Activated naive CD8-positive, alpha-beta T cell (primary cell): ENCODE measurements around the gene MAN1C1.

Source experiments
- H3K27ac Mint-ChIP-seq: one replicate; pipeline ENCODE4 v1.8.0; 2021; ENCODE audit warnings: mixed read lengths
- H3K27me3 Mint-ChIP-seq: one replicate; pipeline ENCODE4 v1.8.0; 2021; ENCODE audit warnings: mixed read lengths
- H3K36me3 Mint-ChIP-seq: one replicate; pipeline ENCODE4 v1.8.0; 2021; ENCODE audit warnings: mixed read lengths
- H3K4me1 Mint-ChIP-seq: one replicate; pipeline ENCODE4 v1.8.0; 2021; ENCODE audit warnings: low read depth, mixed read lengths
- H3K4me3 Mint-ChIP-seq: one replicate; pipeline ENCODE4 v1.8.0; 2021; ENCODE audit warnings: mild to moderate bottlenecking, mixed read lengths
- H3K9me3 Mint-ChIP-seq: one replicate; pipeline ENCODE4 v1.8.0; 2021; ENCODE audit warnings: low read depth, mixed read lengths

Gene MAN1C1

GRCh38 chr1:25809283-25809926, 192.8 kb downstream of the MAN1C1 start:
- H3K27me3 Mint-ChIP-seq, result no peaks in the 10 kb centered on the region
- no peaks in the 10 kb centered on the region for H3K9me3 Mint-ChIP-seq
- no peak overlapping the region for H3K4me3 Mint-ChIP-seq
- H3K27ac Mint-ChIP-seq, result no peak overlapping the region
- H3K36me3 Mint-ChIP-seq, result no peaks in the 10 kb centered on the region
- H3K4me1 Mint-ChIP-seq, result peaks cover 6% of the 10 kb centered on the region

DNA sequence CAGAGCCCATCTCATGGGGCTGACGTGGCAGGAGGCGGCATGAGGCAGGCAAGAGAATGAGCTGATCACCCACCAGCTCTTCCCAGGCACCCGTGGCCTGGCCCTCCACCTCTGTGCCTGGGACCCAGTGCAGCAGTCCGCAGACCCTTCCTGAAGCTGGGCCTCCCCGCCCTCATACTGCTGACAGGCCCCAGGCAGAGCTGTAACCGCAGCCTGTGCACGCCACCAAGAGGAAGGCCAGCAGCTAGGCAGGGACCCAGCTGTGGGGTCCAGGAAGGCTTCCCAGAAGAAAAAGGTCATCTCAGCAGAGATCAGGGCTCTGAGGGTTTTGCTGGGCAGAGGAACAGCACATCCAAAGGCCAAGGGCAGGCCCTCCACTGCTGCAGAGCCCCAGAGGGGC, 193.3 kb downstream of the MAN1C1 start:
- Mint-ChIP-seq H3K9me3 (no peaks in the 10 kb centered on the region), H3K27ac (no peak overlapping the region), H3K36me3 (no peaks in the 10 kb centered on the region), H3K4me3 (no peak overlapping the region), H3K4me1 (peaks cover 2% of the 10 kb centered on the region), H3K27me3 (no peaks in the 10 kb centered on the region)

- H3K27ac Mint-ChIP-seq, result no peak overlapping the region
- H3K4me3 Mint-ChIP-seq, result no peak overlapping the region
- H3K36me3 Mint-ChIP-seq, result no peaks in the 10 kb centered on the region
- H3K27me3 Mint-ChIP-seq, result no peaks in the 10 kb centered on the region
- H3K9me3 Mint-ChIP-seq, result no peaks in the 10 kb centered on the region
- H3K4me1 Mint-ChIP-seq, result peaks cover 2% of the 10 kb centered on the region
Measured at GRCh38 chr1:25810341-25811299, 194.0 kb downstream of the MAN1C1 start.

GRCh38 chr1:25811384-25812082, 194.9 kb downstream of the MAN1C1 start:
- no peak overlapping the region for H3K27ac Mint-ChIP-seq
- no peaks in the 10 kb centered on the region for H3K36me3 Mint-ChIP-seq
- no peaks in the 10 kb centered on the region for H3K27me3 Mint-ChIP-seq
- H3K4me3 Mint-ChIP-seq, result no peak overlapping the region
- H3K4me1 Mint-ChIP-seq, result no peaks in the 10 kb centered on the region
- H3K9me3 Mint-ChIP-seq, result no peaks in the 10 kb centered on the region

- H3K9me3 Mint-ChIP-seq, result no peaks in the 10 kb centered on the region
- H3K27ac Mint-ChIP-seq, result no peak overlapping the region
- no peak overlapping the region for H3K4me3 Mint-ChIP-seq
- peaks cover 2% of the 10 kb centered on the region for H3K4me1 Mint-ChIP-seq
- H3K27me3 Mint-ChIP-seq, result no peaks in the 10 kb centered on the region
- H3K36me3 Mint-ChIP-seq, result no peaks in the 10 kb centered on the region
Measured at GRCh38 chr1:25813071-25813733, 196.6 kb downstream of the MAN1C1 start.

GRCh38 chr1:25813734-25814471, 197.3 kb downstream of the MAN1C1 start:
- no peaks in the 10 kb centered on the region for H3K27me3 Mint-ChIP-seq
- H3K4me3 Mint-ChIP-seq, result no peak overlapping the region
- H3K4me1 Mint-ChIP-seq, result peaks cover 8% of the 10 kb centered on the region
- H3K36me3 Mint-ChIP-seq, result no peaks in the 10 kb centered on the region
- H3K9me3 Mint-ChIP-seq, result no peaks in the 10 kb centered on the region
- no peak overlapping the region for H3K27ac Mint-ChIP-seq

GRCh38 chr1:25814549-25815087, 198.0 kb downstream of the MAN1C1 start:
- H3K27me3 Mint-ChIP-seq, result no peaks in the 10 kb centered on the region

GRCh38 chr1:25815208-25816111, 198.9 kb downstream of the MAN1C1 start:
- Mint-ChIP-seq H3K27me3 (no peaks in the 10 kb centered on the region), H3K9me3 (no peaks in the 10 kb centered on the region), H3K4me1 (peaks cover 12% of the 10 kb centered on the region), H3K36me3 (no peaks in the 10 kb centered on the region), H3K4me3 (no peak overlapping the region), H3K27ac (no peak overlapping the region)

More at GRCh38 chr1:25814549-25815087, 198.0 kb downstream of the MAN1C1 start:
- H3K9me3 Mint-ChIP-seq, result no peaks in the 10 kb centered on the region
- H3K4me3 Mint-ChIP-seq, result no peak overlapping the region
- no peak overlapping the region for H3K27ac Mint-ChIP-seq
- peaks cover 12% of the 10 kb centered on the region for H3K4me1 Mint-ChIP-seq
- H3K36me3 Mint-ChIP-seq, result no peaks in the 10 kb centered on the region

DNA sequence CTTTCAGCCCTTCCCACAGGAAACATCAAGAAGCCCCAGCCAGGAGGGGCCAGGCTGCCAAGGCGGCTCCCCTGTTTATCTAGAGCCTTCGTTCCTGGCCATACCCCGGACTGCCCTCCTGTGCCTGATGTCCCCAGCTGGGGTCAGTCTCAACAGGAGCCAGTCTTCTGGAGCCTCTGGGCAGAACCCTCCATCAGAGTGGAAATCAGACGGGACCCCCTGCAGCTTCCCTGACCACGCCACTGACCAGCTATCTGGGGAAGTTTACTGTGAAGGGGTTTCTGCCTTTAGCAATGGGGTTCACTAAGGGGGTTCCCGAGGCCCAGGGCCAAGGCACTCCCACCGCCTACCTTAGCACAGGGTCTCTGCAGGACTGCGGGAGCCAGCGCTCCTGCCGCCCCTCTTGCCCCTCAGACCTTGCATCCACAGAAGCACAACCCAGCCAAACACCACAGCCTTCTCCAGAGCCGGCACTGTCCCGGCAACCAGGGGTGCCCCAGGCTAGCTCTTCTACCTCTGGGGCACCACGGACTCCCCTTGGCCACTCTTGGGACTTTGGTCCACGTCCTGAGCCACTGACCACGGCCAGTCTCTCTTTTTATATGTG, 199.6 kb downstream of the MAN1C1 start:
- peaks cover 19% of the 10 kb centered on the region for H3K4me1 Mint-ChIP-seq
- no peak overlapping the region for H3K4me3 Mint-ChIP-seq
- no peaks in the 10 kb centered on the region for H3K9me3 Mint-ChIP-seq
- no peaks in the 10 kb centered on the region for H3K27me3 Mint-ChIP-seq
- H3K27ac Mint-ChIP-seq, result no peak overlapping the region
- H3K36me3 Mint-ChIP-seq, result no peaks in the 10 kb centered on the region

DNA sequence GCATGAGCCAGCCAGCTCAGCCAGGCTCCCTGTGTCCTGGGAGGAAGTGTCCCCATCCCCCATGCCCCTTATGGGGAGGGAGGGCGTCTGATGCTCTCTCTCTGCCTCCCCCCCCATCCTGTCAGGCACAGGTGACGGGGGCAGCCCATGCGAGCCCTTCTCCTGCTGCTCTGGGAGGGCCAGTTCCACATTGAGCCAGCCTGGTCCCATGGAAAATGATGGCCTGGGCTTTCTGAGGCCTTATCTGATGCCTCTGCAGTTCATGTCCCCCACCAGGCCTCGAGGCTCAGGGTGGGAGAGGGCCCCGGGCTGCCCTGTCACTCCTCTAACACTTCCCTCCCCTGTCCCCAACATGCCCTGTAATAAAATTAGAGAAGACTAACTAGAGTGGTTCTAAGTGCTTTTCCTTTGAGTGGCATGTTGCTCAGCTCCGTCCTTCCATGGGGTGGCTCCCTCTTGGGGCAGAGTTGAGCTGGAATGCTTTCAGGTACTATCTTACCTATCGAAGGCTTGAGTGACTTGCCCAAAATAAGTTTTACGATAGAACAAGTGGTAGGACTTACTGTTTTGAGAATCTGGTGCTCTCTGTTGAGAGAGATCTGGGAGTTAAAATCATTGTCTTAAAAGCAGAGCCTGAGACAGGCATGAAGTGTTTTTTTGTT, 201.4 kb downstream of the MAN1C1 start:
- H3K27ac Mint-ChIP-seq, result peak overlapping the region; percentile 85
- H3K4me1 Mint-ChIP-seq, result peaks cover 30% of the 10 kb centered on the region
- no peaks in the 10 kb centered on the region for H3K36me3 Mint-ChIP-seq
- H3K4me3 Mint-ChIP-seq, result peak overlapping the region; percentile 95
- no peaks in the 10 kb centered on the region for H3K9me3 Mint-ChIP-seq
- no peaks in the 10 kb centered on the region for H3K27me3 Mint-ChIP-seq

GRCh38 chr1:25818569-25818968, 202.0 kb downstream of the MAN1C1 start:
- H3K4me3 Mint-ChIP-seq, result peak overlapping the region; percentile 95
- H3K36me3 Mint-ChIP-seq, result no peaks in the 10 kb centered on the region
- H3K4me1 Mint-ChIP-seq, result peaks cover 30% of the 10 kb centered on the region
- H3K27ac Mint-ChIP-seq, result peak overlapping the region; percentile 85
- H3K9me3 Mint-ChIP-seq, result no peaks in the 10 kb centered on the region
- H3K27me3 Mint-ChIP-seq, result no peaks in the 10 kb centered on the region

GRCh38 chr1:25819491-25820246, 203.1 kb downstream of the MAN1C1 start, which contains the start of gene MTFR1L:
TSS of gene MTFR1L (plus strand) at chr1:25819954. CDS start at chr1:25823105, 3,151 bp downstream.
- peak within 1 kb of the TSS; percentile 98 for H3K27ac Mint-ChIP-seq
- peak within 1 kb of the TSS; percentile 99 for H3K4me3 Mint-ChIP-seq
- no peaks in the 10 kb centered on the region for H3K36me3 Mint-ChIP-seq
- no peaks in the 10 kb centered on the region for H3K9me3 Mint-ChIP-seq
- no peaks in the 10 kb centered on the region for H3K27me3 Mint-ChIP-seq
- peaks cover 30% of the 10 kb centered on the region for H3K4me1 Mint-ChIP-seq
